CD4-positive, alpha-beta T cell treated with Interleukin-17A for 4 hours (primary cell): Measurements from ENCODE around the gene ZC3H18.
"Not testable (repeated sequence)": the region's sequence is repeated elsewhere in the genome, so short reads cannot be mapped to it uniquely, and the experiment has no call there.

Experiments
- DNase-seq: peaks from one replicate; pipeline ENCODE4 v3.0.0-alpha.2; 2020; ENCODE audit warnings: mixed read lengths

Gene ZC3H18

DNA sequence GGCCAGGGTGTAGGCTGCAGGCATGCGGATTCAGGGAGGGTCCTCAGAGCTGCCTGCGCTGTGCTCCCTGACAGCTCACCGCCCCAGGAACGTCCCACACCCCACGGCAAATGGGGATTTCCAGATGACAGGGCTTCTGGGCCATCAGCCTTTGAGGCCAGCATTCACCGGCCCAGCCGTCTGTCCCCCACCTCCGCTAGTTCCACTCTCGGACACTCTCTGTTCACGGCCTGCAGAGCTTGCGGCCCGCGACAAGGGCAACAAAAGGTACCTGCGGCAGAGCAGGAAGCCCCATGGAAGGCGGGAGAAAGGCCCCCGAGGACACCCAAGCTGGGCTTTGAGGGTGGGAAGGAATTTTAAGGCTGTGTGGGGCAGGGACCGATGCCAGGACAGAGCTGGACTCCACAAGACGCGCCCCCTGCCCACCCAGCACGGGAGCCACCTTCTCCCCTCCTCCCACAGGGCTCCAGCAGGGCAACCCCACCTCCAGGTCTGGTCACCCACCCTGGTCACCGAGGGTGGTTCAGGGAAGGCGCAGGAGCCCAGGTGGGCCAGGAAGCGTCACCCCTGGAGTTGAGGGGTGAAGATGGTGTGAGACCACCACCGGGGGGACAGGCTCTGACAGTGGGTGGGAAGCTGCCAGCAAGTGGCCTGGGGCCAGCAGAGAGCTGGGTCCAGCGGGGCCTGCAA, 86.2 kb downstream of the ZC3H18 start:
- no peak for DNase-seq

DNA sequence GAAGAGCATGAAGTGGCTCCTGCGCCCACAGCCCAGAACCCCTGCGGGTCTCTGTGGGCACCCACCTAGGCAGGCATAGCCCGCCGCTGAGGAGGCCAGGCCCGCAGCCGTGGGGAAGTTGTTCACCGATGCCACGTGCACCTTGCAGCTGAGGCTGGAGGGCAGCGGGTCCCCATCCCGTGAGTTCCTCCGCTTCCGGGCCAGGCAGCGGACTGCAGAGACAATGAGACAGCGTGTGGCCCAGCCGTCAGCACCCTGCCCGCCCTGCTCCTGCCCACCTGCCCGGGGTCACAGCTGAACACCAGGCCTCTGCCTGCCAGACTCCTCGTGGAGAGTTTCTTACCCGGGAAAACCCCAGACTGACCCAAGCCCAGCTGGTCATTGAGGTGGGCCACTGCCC, 87.2 kb downstream of the ZC3H18 start:
- DNase-seq: no peak

DNA sequence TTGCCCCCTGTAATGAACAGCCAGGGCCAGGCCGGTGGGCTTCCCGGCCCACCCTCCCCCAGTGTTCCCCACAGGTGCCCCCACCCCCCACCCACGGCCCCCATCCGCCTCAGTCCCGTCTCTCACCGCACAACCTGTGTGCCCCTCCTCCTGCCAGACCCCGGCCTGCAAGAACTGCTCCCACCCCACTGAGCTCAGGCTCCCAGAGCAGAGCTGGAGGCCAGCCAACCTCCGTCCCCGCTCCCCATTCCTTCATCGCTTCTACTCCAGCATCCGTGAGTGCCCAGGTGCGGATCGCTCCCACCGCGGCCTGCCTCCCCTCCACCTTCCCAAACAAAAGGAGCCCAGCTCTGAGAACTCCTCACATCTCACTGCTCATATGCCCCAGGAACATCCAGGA, 88.5 kb downstream of the ZC3H18 start:
- DNase-seq: no peak

DNA sequence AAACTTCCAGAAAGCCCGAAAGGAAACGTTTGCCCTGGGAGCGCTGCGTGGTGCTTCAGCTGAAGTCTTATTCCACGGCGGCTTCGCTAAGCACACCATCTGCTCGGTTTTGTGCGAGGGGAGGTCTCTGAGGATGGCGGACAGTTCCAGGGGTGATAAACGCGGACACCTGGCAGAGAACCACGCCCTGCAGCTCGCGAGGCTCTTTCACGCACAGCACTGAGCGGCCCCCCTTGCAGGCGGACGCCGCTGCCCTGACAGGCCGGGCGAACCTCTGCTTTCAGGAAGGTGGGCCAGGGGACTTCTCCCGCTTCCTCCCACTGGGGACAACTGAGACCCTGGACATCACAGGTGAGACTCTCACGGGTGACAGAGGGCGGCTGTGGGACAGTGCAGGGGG, 89.0 kb downstream of the ZC3H18 start:
- no peak for DNase-seq

DNA sequence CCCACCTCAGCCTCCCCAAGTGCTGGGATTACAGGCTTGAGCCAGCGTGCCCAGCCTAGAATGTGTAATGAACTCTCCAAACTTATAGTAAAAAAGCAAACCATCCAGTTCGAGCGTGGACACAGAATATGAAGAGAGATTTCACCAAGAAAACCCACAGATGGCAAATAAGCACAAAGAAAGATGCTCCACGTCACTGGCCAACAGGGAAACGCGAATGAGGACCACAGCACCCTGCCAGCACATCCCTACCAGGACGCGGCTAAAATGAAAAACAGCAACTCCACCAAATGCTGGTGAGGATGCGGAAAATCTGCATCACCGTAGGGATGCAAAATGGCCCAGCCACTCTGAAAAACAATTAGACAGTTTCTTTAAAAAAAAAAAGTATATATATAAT, 91.3 kb downstream of the ZC3H18 start:
- no peak for DNase-seq

DNA sequence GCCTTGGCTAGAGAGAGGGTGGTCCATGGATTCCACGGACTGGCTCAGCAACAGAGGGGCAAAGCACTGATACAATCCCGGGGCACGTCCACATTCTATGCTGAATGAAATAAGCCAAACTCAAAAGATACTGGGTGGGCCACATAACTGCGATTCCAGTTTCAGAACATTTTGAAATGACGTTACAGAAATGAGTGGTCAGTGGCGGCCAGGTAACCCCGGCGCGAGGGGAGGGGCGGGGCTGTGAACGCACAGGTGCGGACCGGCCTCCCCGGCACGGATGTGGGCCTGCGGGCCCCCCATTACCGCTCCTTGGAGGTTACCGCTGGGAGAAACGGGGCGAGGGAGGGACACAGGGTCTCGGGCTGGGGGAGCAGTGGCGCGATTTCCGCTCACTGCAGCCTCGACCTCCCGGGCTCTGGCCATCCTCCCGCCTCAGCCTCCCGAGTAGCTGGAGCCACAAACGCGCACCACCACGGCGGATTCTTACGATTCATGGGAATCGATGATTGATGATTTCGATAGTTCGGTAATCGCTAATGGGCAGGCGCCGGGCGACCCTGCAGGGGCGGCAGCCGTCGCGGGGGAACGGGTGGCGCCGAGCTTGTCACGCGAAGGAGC, 92.1 kb downstream of the ZC3H18 start:
- DNase-seq: no peak

DNA sequence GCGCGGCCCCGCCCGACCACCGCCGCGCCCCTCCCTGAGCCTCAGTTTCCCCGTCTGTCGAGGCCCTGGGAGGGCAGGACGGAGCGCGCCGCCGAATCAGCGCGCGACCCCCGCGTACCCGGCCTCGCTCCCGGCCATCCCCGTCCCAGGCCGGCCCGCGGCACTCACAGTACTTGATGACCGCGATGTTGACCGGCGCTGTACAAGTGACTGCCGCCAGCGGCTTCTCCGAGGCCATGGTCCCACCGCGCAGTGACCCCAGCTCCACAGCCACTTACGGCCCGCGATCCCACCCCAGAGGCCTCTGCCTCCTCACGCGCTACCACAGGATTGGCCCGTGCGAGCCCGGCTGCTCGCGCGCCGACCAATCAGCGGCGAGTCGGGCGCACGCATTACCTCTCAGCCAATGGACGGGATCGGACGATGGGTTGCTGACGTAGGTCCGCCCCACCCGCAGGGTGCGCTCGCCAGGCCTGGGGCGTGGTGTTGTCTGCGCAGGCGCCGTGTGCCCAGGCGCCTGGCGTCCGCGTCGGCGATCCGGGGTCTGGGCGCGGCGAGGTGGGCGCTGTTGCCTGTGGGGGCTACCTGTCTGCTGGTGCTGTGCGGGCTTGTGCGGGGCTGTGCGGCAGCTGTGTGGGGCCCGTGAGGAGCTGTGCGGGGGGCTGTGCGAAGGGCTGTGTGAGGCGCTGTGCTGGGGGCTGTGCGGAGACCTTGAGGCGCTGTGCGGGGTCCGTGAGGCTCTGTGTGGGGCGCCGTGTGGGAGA, 92.8 kb downstream of the ZC3H18 start, which contains the start of gene MVD:
TSS of gene MVD (minus strand) at position 249 of the 764 bp plus-strand sequence. CDS start at position 238, 11 bp downstream.
- peak; percentile 96 for DNase-seq

DNA sequence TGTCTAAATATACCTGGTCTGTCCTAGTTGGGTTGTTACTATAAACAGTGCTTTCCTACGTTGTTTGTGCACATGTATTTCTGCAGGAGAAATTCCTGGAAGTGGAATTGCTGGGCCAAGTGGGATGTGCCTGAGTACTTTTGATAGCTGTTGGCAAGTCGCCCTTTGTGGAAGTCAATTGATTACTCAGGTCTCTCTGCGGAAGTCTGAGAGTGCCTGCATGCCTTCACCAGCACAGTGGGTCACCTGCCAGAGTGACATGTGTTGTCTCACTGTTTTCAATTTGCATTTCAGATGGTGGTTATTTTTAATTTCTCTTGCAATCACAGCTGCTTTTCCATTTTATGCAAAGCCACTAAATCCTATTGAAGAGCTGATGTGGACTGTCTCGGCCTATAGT, 94.9 kb downstream of the ZC3H18 start:
- no peak for DNase-seq

DNA sequence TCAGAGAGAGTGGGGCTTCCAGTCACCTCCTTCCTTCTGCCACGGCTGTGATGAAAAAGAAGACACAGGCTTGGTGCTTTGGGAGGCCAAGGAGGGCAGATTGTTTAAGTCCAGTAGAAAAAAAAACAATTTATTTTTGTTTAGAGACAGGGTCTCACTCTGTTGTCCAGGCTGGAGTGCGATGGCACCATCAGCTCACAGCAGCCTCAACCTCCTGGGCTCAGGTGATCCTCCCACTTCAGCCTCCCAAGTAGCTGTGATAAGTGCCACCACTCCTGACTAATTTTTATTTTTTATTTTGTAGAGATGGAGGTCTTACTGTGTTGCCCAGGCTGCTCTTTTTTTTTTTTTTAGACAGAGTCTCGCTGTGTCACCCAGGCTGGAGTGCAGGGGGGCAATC, 95.4 kb downstream of the ZC3H18 start:
- no peak for DNase-seq

DNA sequence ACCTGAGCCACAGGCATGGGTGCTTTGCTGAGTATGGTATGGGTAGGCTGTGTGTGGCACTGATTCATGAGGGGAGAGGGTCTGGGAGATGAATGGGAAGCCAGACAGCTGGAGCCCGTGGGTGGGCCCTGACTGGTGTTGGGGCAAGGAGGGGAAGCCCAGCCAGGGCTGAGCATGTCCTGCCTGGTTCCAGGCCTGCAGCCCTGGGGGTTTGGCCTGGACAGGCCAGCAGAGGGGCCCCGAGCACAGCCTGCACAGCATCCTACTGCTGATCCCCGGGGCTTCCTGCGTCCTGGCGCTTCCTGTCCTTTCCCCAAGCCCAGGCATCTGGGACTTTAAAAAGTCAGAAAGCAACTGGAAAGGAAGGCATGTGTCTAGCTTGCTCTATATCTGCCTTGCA, 97.3 kb downstream of the ZC3H18 start:
- DNase-seq: no peak

DNA sequence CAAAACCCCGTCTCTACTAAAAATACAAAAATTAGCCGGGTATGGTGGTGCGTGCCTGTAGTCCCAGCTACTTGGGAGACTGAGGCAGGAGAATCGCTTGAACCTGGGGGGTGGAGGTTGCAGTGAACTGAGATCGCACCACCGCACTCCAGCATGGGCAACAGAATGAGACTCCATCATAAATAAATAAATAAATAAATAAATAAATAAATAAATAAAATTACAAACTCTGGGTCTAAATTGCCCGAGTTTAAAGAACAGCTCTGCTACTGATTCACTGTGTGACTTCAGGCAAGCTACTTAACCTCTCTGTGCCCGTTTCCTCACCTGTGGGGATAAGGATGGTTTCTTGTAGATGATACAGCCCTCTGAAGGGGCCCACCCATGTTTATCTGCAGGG, 99.3 kb downstream of the ZC3H18 start:
- DNase-seq: not testable (repeated sequence)

DNA sequence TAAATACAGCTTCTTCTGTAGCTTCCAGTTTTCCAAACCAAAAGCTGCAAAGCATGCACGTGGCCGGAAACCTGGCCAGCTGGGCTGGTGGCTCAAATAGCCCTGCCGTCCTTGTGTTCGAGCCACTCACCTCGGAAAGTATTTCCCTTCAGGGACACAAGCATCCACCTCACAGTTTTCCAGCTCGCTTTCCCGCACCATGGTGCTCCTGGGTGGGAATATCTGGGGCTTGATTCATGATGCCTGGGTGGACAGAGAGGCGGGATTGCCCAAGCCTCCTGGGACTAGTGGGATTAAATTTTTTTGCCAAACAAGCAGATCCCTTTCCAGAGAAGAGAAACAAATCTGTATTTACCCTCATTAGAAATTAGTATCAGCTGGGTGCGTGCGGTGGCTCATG, 99.8 kb downstream of the ZC3H18 start:
- no peak for DNase-seq

DNA sequence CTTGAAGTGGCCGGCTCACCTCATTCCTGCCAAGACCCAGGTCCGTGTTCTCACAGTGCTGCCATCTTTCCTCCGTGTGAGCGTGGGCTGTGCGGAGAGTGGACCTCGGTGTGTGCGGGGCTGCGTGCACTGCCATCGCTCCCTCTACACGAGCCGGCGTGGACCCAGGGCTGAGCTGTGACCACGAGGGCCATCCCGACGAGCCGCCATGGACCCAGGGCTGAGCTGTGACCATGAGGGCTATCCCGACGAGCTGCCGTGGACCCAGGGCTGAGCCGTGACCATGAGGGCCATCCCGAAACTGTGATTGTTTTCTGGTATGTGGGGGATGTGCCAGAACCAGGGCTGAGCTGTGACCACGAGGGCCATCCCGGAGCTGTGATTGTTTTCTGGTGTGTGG, 101.6 kb downstream of the ZC3H18 start:
- DNase-seq: no peak

DNA sequence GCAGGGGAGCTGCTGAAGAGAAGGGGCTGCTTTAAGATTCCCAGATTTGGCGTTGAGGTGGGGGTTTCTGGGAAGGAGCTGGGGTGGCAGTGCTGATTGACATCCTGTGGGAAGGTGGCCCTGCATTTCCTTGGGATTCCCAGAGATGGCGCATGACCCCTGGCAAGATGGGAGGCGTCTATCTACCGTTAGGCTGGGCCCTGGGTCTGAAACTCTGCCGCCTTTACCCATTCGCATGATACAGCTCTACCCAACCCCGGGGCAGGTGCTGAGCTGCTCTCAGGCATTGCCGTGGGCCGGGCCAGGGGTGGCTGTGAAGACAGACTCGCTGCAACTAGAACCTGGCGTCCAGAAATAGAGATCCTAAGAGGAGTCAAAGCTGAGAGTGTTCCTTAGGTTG, 102.6 kb downstream of the ZC3H18 start:
- no peak for DNase-seq

DNA sequence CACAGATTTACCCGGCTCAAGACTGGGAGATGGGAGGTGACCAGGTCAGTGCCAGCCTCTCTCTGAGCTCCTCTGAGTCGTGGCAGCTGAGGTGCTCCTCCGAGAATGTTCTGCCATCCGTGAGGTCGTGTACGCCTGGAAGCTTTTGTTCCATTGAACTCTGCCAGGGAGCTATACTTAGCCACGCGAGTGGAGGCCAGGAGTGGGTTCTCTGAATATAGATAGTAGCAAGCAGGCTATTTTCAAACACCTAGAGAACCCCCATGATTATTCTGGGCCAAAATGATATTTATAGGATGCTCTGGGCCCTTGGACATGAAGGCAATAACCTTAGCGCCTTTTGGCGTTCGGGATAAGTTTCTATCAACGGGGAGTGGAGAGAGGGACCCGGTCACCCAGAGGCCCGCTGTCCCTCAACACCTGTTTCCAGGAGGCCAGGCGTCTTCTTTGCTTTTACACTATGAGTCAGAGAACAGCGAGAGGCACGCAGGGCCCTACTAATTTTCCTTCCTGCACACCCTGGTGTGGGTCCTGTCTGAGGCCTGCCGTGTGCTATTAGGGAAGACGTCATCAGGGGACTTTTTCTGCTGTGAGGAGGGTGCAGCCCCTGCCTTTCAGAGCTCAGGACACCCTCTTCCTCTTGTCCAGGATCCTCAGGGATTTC, 103.6 kb downstream of the ZC3H18 start:
- no peak for DNase-seq

DNA sequence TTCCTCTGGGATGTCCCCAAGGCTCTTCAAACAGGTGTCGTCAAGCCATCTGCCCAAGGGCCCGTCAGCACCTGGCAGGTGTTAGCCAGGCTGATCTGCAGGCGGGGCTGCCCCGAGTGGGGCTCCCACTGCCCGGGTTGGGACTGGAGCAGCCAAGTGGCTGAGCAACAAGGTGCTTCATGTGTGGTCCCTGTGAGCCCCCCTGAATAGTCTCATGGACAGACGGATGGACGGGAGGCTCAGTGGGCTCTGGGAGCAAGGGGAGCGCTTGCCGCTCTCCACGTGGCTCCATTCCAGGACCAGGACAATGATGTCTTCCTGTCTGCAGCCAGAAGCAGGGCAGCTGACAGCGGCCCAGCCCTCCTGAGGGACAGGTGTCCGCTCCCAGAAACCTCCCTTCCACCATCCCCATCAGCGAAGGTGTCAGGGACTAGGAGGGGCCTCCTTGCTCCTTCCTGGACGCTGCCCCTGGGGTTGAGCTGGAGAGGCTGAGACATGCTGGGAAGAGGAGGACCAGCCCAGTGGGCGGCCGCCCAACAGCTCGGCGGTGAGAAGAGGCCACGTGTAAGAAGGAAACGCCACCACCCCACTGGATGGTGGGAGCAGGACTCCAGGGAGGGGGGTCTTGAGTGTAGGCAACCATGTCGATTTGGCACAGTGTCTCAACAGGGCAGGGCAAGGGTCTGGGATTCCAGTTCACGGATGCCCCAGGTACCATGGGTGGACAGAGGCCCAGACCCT, 106.5 kb downstream of the ZC3H18 start:
- DNase-seq: no peak

DNA sequence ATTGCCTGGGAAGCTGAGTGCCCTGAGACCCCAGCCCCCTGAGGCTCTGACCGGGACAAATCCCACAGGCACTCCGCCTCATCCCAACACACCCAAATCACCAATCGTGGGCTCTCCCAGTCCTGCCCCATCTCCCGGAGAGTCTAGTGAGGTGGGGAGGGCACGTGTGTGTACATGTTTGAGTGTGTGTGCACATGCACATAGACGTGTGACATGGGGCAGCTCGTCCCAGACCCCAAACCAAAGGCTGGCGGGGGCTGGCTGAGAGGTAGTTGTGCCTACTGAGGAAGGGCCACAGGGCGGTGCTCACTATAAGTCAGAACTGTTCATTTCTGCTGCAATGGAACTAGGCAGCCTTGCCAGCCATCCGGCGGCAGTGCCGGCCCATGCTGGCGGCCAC, 107.5 kb downstream of the ZC3H18 start:
- no peak for DNase-seq

DNA sequence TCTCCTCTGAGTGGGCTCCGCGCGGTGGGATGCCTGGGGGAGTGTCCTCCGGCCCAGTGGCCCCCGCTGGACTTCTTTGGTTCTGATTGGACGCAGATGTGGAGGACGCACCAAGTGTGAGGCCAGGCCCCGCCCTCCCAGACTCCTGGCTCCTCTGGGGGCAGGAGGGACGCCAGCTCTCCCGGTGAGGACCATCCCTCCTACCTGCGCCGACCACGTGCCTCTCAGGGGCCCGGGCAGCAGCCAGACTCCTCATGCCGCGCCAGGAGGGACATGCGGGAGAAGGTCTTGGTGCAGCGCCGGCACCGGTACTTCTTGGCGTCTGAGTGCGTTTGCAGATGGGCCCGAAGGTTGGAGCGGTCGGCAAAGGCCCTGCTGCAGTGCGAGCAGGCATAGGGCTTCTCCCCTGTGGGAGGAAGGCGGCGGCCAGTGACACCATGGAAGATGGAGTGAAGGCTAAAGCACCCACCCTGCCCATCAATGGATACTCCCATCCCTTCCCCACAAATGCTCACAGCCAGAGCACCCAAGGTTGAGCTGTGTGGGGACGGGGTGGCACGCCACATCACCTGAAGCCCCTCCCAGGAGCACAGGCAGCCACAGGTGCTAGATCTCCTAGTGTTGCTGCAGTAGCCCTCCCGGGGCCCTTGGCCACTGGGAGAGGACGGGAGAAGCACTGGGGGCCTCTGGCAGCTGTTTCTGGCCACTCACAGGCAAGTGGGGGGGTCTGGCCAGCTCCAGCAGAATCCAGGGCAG, 108.2 kb downstream of the ZC3H18 start:
- no peak for DNase-seq

DNA sequence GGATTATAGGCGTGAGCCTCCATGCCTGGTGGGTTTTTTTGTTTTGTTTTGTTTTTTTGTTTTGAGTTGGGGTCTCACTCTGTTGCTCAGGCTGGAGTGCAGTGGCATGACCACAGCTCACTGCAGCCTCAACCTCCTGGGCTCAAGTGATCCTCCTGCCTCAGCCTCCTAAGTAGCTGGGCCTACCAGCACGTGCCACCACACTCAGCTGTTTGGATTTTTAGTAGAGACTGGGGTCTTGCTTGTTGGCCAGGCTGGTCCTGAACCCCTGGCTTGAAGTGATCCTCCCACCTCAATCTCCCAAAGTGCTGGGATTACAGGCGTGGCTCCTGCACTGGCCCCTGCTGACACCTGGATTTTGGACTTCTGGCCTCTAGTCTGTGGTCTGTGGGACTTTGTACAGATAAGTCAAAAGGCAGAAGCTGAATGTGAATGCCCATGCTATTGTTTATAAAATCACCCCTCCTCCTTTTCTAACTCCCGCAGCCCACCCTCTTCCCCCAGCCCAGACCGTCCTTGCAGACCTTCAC, 110.4 kb downstream of the ZC3H18 start:
- DNase-seq: no peak

DNA sequence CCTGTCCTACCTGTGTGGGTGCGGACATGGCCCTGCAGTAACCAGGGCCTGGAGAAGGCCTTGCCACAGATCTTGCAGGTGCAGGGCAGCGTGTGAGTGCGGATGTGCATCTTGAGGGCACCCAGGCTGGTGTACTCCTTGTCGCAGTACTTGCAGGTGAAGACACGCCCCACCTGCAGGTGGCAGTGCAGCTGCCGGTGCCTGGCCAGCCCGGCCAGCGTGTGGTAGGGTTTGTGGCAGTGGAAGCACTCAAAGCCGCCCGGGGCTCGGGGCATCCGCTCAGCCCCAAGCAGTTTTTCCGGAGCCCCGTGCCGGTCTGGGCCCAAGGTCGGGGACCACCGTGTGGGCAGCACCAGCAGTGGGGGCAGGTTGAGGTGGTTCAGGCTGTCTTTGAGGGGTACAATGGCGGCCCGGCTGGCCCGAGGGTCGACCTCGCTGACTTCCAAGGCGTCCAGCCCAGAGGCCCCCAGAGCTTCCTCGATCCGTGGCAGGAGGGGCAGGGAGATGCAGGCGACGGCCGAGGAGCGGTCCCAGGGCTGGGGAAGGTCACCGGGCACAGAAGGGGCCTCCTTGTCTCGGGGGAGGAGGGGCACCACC, 111.0 kb downstream of the ZC3H18 start:
- peak; percentile 67 for DNase-seq
